K562 (cell line): ENCODE measurements around the gene ERP27. TPM values are rescaled to one million over a fixed set of nuclear protein-coding genes. Genes with fewer than 3 reads are reported as not detected.
A peak's percentile ranks its signal among the peaks of the same experiment; 100 is the strongest.

ENCODE experiments used
- ATAC-seq: fragments of 200-7000 bp; cut with Tn5 transposase; 3 replicates; pipeline ENCODE4 v1.9.1; 2020; ENCODE audit warnings: moderate library complexity
- BruUV-seq: library from RNA; stranded (reverse); fragments of 400-500 nt; replicated peaks from 2 replicates; lab custom pipeline; 2021; lab: Mats Ljungman, UMichigan
- CTCF ChIA-PET: fragments of 300-600 bp; formaldehyde crosslinking; extraction: SDS; loops from one replicate; lab custom pipeline; 2021; ENCODE audit warnings: low intra/inter-chr PET ratio; lab: Yijun Ruan, JAX
- POLR2A ChIA-PET: fragments of 300-600, 350-650 bp; sonication (Branson Sonifier 250); formaldehyde crosslinking; extraction: SDS; loops from one replicate; lab custom pipeline; 2021; ENCODE audit warnings: antibody characterized with exemption, inconsistent platforms; lab: Yijun Ruan, JAX
- DNase-seq, 4 experiments: peaks; one replicate each; pipeline versions ENCODE4 v3.0.0 to v3.0.0-alpha.2; 2011 to 2018; ENCODE audit warnings: low spot score in 3 of 4, mixed read lengths in 3 of 4; ENCODE audit errors: extremely low read depth in 1 of 4
- FAIRE-seq: peaks from 2 replicates; lab custom pipeline; 2011; peaks lifted over from hg19 to GRCh38; lab: Jason Lieb, UNC
- H2AFZ ChIP-seq: 2 replicates; pipeline ENCODE4 v1.6.0; 2011; ENCODE audit warnings: low read depth, low read length, control low read depth, inconsistent platforms
- H3K27ac ChIP-seq: fragments of 200-600 bp; 3 replicates; pipeline ENCODE4 v1.8.0; 2011; ENCODE audit warnings: low read depth, mild to moderate bottlenecking, control low read depth, inconsistent platforms, low read length, moderate library complexity, mixed read lengths; ENCODE audit errors: extremely low read depth
- H3K27me3 ChIP-seq, 2 experiments: fragments of 300-600 bp in 1 of 2; 2 replicates in 1 of 2; 3 replicates in 1 of 2; pipeline versions ENCODE4 v1.6.0 to v1.8.0; 2011; ENCODE audit warnings: inconsistent platforms in 2 of 2, low read length in 2 of 2, mild to moderate bottlenecking in 1 of 2, mixed read lengths in 1 of 2, moderate library complexity in 1 of 2; ENCODE audit not compliant: control insufficient read depth in 2 of 2, insufficient read depth in 2 of 2
- H3K36me3 ChIP-seq: fragments of 300-600 bp; 3 replicates; pipeline ENCODE4 v1.8.0; 2011; ENCODE audit warnings: mild to moderate bottlenecking, low read length, inconsistent platforms; ENCODE audit not compliant: control insufficient read depth, insufficient read depth
- H3K4me1 ChIP-seq, 2 experiments: fragments of 200-600 bp in 1 of 2; replicated peaks in 1 of 2; 2 replicates in 1 of 2; 3 replicates in 1 of 2; pipeline versions ENCODE4 v1.5.1 to v1.8.0; 2011; ENCODE audit warnings: inconsistent platforms in 2 of 2, low read length in 2 of 2, mild to moderate bottlenecking in 1 of 2, mixed read lengths in 1 of 2, moderate library complexity in 1 of 2; ENCODE audit not compliant: control insufficient read depth in 2 of 2, insufficient read depth in 2 of 2
- H3K4me2 ChIP-seq: 2 replicates; pipeline ENCODE4 v1.6.1; 2011; ENCODE audit warnings: low read length, control low read depth, inconsistent platforms, mixed read lengths; ENCODE audit not compliant: insufficient read depth
- H3K4me3 ChIP-seq: fragments of 200-600 bp; sonication (generic), shearing (Covaris generic); 2 replicates; pipeline ENCODE4 v1.5.1; 2016; ENCODE audit warnings: control low read depth, inconsistent platforms
- H3K79me2 ChIP-seq: fragments of 200-600 bp; 3 replicates; pipeline ENCODE4 v1.8.0; 2011; ENCODE audit warnings: low read length, inconsistent platforms; ENCODE audit not compliant: control insufficient read depth, insufficient read depth
- H3K9ac ChIP-seq, 2 experiments: 2 replicates each; pipeline versions ENCODE4 v1.6.0 to v1.6.1; 2011; ENCODE audit warnings: low read depth in 2 of 2, low read length in 2 of 2, control low read depth in 1 of 2, inconsistent platforms in 1 of 2, mild to moderate bottlenecking in 1 of 2, mixed read lengths in 1 of 2; ENCODE audit not compliant: insufficient read depth in 1 of 2
- H3K9me1 ChIP-seq: one replicate; pipeline ENCODE4 v1.6.0; 2011; ENCODE audit warnings: inconsistent platforms, mild to moderate bottlenecking, low read length, moderate library complexity; ENCODE audit not compliant: control insufficient read depth, insufficient read depth
- H3K9me3 ChIP-seq: replicated peaks from 2 replicates; pipeline ENCODE4 v1.5.1; 2011; ENCODE audit warnings: low read depth, low read length, inconsistent platforms; ENCODE audit not compliant: control insufficient read depth, insufficient read depth
- H4K20me1 ChIP-seq: replicated peaks from 2 replicates; pipeline ENCODE4 v1.6.1; 2011; ENCODE audit warnings: low read length, inconsistent platforms, mixed read lengths; ENCODE audit not compliant: control insufficient read depth, insufficient read depth
- CTCF ChIP-seq, 3 experiments: IDR thresholded peaks in 2 of 3; conservative IDR thresholded peaks in 1 of 3; 2 replicates each; pipeline ENCODE4 v1.5.1; 2011 to 2012; ENCODE audit warnings: low read length in 3 of 3, mild to moderate bottlenecking in 3 of 3, control low read depth in 2 of 3, improper control_type of control experiment in 1 of 3, inconsistent platforms in 1 of 3, low read depth in 1 of 3, mixed read lengths in 1 of 3, moderate library complexity in 1 of 3; ENCODE audit not compliant: insufficient read depth in 2 of 3
- ELF4 ChIP-seq: fragments of 450-650 bp; formaldehyde crosslinking; IDR thresholded peaks from 2 replicates; pipeline ENCODE4 v1.4.0; 2022; ENCODE audit warnings: missing genetic modification characterization
- GTF2E2 ChIP-seq: fragments of 200-800 bp; sonication (Bioruptor generic); IDR thresholded peaks from 2 replicates; pipeline ENCODE4 v1.6.1; 2016; ENCODE audit warnings: missing genetic modification characterization, missing compliant biosample characterization
- HMGN3 ChIP-seq: IDR thresholded peaks from 2 replicates; pipeline ENCODE4 v1.6.1; 2011; ENCODE audit warnings: borderline replicate concordance, low read depth, mild to moderate bottlenecking, mixed read lengths, low read length; ENCODE audit not compliant: insufficient read length; ENCODE audit errors: extremely low read depth
- HNRNPUL1 ChIP-seq: fragments of 200-400 bp; formaldehyde crosslinking; IDR thresholded peaks from 2 replicates; pipeline ENCODE4 v1.6.1; 2017; ENCODE audit warnings: low read length
- MTF1 ChIP-seq: fragments of 250-450 bp; sonication (Bioruptor Pico); IDR thresholded peaks from 2 replicates; pipeline ENCODE4 v1.9.0; 2021; ENCODE audit warnings: moderate library complexity, mild to moderate bottlenecking, inconsistent platforms, borderline replicate concordance
- NCOA4 ChIP-seq: fragments of 450-650 bp; IDR thresholded peaks from 2 replicates; pipeline ENCODE4 v1.6.1; 2018; ENCODE audit warnings: mild to moderate bottlenecking; ENCODE audit not compliant: partially characterized antibody
- RAD21 ChIP-seq, 2 experiments: fragments of 250-450 bp in 1 of 2; fragments of 450-650 bp in 1 of 2; sonication (Bioruptor Pico) in 1 of 2; formaldehyde crosslinking in 1 of 2; IDR thresholded peaks in 1 of 2; conservative IDR thresholded peaks in 1 of 2; 2 replicates each; pipeline versions ENCODE4 v1.4.0 to v1.8.0; 2020 to 2022; ENCODE audit warnings: mild to moderate bottlenecking in 2 of 2, moderate library complexity in 1 of 2
- RUNX1 ChIP-seq: sonication (generic); IDR thresholded peaks from 2 replicates; pipeline ENCODE4 v1.6.1; 2016; ENCODE audit warnings: antibody characterized with exemption, low read depth
- TAF1 ChIP-seq: IDR thresholded peaks from 2 replicates; pipeline ENCODE4 v1.6.1; 2011; ENCODE audit warnings: mild to moderate bottlenecking, low read length, moderate library complexity; ENCODE audit not compliant: insufficient read depth, control insufficient read depth, severe bottlenecking; ENCODE audit errors: extremely low read depth
- WGBS: fragments of 100-300 bp; shearing (Covaris generic); methylation state at CpG from one replicate; pipeline ENCODE4 v1.1.6; 2016; ENCODE audit warnings: low coverage, mixed read lengths; ENCODE audit not compliant: insufficient coverage; ENCODE audit errors: missing lambda C conversion rate; 5-methylcytosine and 5-hydroxymethylcytosine counted together
- in situ Hi-C: fragments of 300-500 bp; cut with MboI; formaldehyde crosslinking; loops from 4 replicates; pipeline ENCODE4 v1.15.0; 2018; ENCODE audit warnings: inconsistent platforms, mixed read lengths
- intact Hi-C: fragments of 100-400 bp; cut with micrococcal nuclease; formaldehyde crosslinking; loops from 2 replicates; pipeline ENCODE4 v1.14.2; 2022
- polyA plus RNA-seq, 8 experiments: library from polyadenylated mRNA; depleted of rRNA in 4 of 8; stranded (reverse) in 5 of 8; unstranded in 3 of 8; fragments of >200 nt; fragmentation: Nextera tagmentation in 2 of 8; fragmentation: Illumina TruSeq in 1 of 8; extraction: Ambion mirVana in 2 of 8; extraction: Trizol in 1 of 8; gene quantifications; 2 replicates each; pipeline versions ENCODE4 v1.2.1 to v1.2.3, GENCODE V29; 2011 to 2014; ENCODE audit warnings: inconsistent platforms in 1 of 8, missing spikeins in 1 of 8
- total RNA-seq, 7 experiments: library from RNA; depleted of rRNA in 6 of 7; stranded (reverse); fragments of >200 nt in 6 of 7; fragmentation: Illumina TruSeq in 2 of 7; extraction: Trizol in 2 of 7; gene quantifications; 2 replicates each; pipeline versions ENCODE4 v1.2.1 to v1.2.3, GENCODE V29; 2011 to 2021; ENCODE audit warnings: low replicate concordance in 1 of 7

ERP27 gene
- total and polyA plus RNA-seq, 9 of the 15 experiments (the other 6 are each of a cell fraction or from before 2014, with no cell fraction given), result 0.07 to 0.27 (median 0.11) TPM; not detected in 6

GRCh38 chr12:14937014-14937413, 1.3 kb downstream of the ERP27 start:
- no TSS peak for BruUV-seq

GRCh38 chr12:14936224-14936861, 2.0 kb downstream of the ERP27 start:
- Histone ChIP-seq H3K4me3 (no peak overlapping the region), H3K79me2 (no peaks in the 10 kb centered on the region), H3K27me3 (no peaks in the 10 kb centered on the region), H2AFZ (no peak overlapping the region), H3K9me1 (no peaks in the 10 kb centered on the region), H3K27ac (no peak overlapping the region), H3K36me3 (no peaks in the 10 kb centered on the region), H3K4me1 (no peaks in the 10 kb centered on the region; a peak in 1 of 5 replicates), H3K9me3 (no peaks in the 10 kb centered on the region), H3K9ac (no peak overlapping the region), H3K4me2 (no peak overlapping the region), H4K20me1 (no peaks in the 10 kb centered on the region)
- intact Hi-C loops, result loop anchor here (5.0 kb wide), 1 partner anchor 56 kb away; no protein-coding TSS in a partner anchor
- WGBS, result 4% methylated on average over 5 of the region's 6 CpGs
- POLR2A ChIA-PET, result no interaction called here
- in situ Hi-C loops, result no loop called here
- no TSS peak for BruUV-seq
- ATAC-seq, result 0 out of 3 replicates have a peak, but pooled peaks have one; percentile 35
- no peak for FAIRE-seq
- TF ChIP-seq GTF2E2 (tag) (no peak), HNRNPUL1 (no peak), RAD21 (CRISPR knock-in tag; conservative IDR thresholded peaks at IDR 0.05 in 1 of 2, IDR thresholded peaks at IDR 0.05 in 1 of 2) (peak in 1 of 2 experiments; percentile 32; a peak in 2 of 4 replicates), NCOA4 (no peak), CTCF (IDR thresholded peaks at IDR 0.05 in 2 of 3, conservative IDR thresholded peaks at IDR 0.05 in 1 of 3; ENCODE audit: insufficient read depth in 2 of 3, low read depth in 1 of 3, low read length in 3 of 3) (peak; percentile 13 to 40 (median 29); a peak in 2 of 6 replicates), HMGN3 (no peak), ELF4 (CRISPR knock-in tag) (no peak), RUNX1 (no peak), TAF1 (no peak)
- DNase-seq, result no peak
- CTCF ChIA-PET, result interaction anchor here (1.5 kb wide), 1 partner anchor 60 kb away, joined by 4 read pairs; no protein-coding TSS in a partner anchor

More at GRCh38 chr12:14937014-14937413, 1.3 kb downstream of the ERP27 start:
- WGBS, result 4% methylated on average over 3 of the region's 3 CpGs
- Histone ChIP-seq H3K4me2 (no peak overlapping the region), H3K9ac (no peak overlapping the region), H3K9me1 (no peaks in the 10 kb centered on the region), H3K36me3 (no peaks in the 10 kb centered on the region), H4K20me1 (no peaks in the 10 kb centered on the region), H3K9me3 (no peaks in the 10 kb centered on the region), H3K27me3 (no peaks in the 10 kb centered on the region), H3K4me3 (no peak overlapping the region), H3K79me2 (no peaks in the 10 kb centered on the region), H3K4me1 (no peaks in the 10 kb centered on the region; a peak in 1 of 5 replicates), H3K27ac (no peak overlapping the region), H2AFZ (no peak overlapping the region)
- ChIA-PET CTCF (no interaction called here), POLR2A (no interaction called here)
- TF ChIP-seq MTF1 (CRISPR knock-in tag) (no peak), RAD21 (CRISPR knock-in tag; conservative IDR thresholded peaks at IDR 0.05 in 1 of 2, IDR thresholded peaks at IDR 0.05 in 1 of 2) (peak in 1 of 2 experiments; percentile 27; a peak in 2 of 4 replicates)
- no peak for FAIRE-seq
- in situ Hi-C loops, result no loop called here
- no peak for DNase-seq
- intact Hi-C loops, result loop anchor here (5.0 kb wide), 1 partner anchor 55 kb away; no protein-coding TSS in a partner anchor
- no peak for ATAC-seq
